ENCODE results near the gene CLIP2.

DNA sequence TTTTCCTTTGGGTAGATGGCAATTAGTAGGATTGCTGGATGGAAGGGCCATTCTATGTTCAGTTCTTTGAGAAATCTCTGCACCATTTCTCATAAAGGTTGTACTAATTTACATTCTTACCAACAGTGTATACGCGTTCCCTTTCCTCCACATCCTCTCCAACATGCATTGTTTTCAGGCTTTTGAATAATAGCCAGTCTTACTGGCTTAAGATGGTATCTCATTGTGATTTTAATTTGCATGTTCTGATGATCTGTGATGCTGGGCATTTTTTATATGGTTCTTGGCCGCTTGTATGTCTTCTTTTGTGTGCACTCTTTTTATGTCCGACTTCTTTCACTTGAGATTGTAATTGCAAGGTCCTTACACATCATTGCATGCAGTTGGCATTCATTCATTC, 11.7 kb downstream of the CLIP2 start:
- TF ChIP-seq, protein P1, sequence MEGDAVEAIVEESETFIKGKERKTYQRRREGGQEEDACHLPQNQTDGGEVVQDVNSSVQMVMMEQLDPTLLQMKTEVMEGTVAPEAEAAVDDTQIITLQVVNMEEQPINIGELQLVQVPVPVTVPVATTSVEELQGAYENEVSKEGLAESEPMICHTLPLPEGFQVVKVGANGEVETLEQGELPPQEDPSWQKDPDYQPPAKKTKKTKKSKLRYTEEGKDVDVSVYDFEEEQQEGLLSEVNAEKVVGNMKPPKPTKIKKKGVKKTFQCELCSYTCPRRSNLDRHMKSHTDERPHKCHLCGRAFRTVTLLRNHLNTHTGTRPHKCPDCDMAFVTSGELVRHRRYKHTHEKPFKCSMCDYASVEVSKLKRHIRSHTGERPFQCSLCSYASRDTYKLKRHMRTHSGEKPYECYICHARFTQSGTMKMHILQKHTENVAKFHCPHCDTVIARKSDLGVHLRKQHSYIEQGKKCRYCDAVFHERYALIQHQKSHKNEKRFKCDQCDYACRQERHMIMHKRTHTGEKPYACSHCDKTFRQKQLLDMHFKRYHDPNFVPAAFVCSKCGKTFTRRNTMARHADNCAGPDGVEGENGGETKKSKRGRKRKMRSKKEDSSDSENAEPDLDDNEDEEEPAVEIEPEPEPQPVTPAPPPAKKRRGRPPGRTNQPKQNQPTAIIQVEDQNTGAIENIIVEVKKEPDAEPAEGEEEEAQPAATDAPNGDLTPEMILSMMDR (IDR thresholded peaks at IDR 0.05) = no peak
- TF ChIP-seq SIN3A (IDR thresholded peaks at IDR 0.05; ENCODE audit: borderline replicate concordance, low read depth, low read length) (no peak), YY1 (IDR thresholded peaks at IDR 0.05; ENCODE audit: low read depth) (no peak), EP300 (IDR thresholded peaks at IDR 0.05; ENCODE audit: borderline replicate concordance in 1 of 2, low read depth in 1 of 2, low read length in 1 of 2) (no peak)
- TF ChIP-seq, protein P2, sequence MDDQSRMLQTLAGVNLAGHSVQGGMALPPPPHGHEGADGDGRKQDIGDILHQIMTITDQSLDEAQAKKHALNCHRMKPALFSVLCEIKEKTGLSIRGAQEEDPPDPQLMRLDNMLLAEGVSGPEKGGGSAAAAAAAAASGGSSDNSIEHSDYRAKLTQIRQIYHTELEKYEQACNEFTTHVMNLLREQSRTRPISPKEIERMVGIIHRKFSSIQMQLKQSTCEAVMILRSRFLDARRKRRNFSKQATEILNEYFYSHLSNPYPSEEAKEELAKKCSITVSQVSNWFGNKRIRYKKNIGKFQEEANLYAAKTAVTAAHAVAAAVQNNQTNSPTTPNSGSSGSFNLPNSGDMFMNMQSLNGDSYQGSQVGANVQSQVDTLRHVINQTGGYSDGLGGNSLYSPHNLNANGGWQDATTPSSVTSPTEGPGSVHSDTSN (IDR thresholded peaks at IDR 0.05) = no peak
